OCI-LY3 (cell line): Measurements from ENCODE around the gene SSUH2.

Experiments
- H2AFZ ChIP-seq: fragments of 200-600, 300-600 bp; shearing (Covaris generic); 2 replicates; pipeline ENCODE4 v1.6.0; 2014; ENCODE audit warnings: antibody characterized with exemption, low read depth, low read length
- H3K27ac ChIP-seq: fragments of 200-600, 300-600 bp; sonication (generic); 2 replicates; pipeline ENCODE4 v1.5.1; 2014; ENCODE audit warnings: mild to moderate bottlenecking, low read length, moderate library complexity, mixed read lengths
- H3K27me3 ChIP-seq: fragments of 200-600, 300-600 bp; sonication (generic); 2 replicates; pipeline ENCODE4 v1.6.1; 2014; ENCODE audit warnings: low read depth, low read length, mixed read lengths
- H3K36me3 ChIP-seq: fragments of 200-600, 300-600 bp; sonication (generic); replicated peaks from 2 replicates; pipeline ENCODE3; 2014; ENCODE audit warnings: low read depth, low read length, mixed read lengths
- H3K4me1 ChIP-seq: fragments of 300-600, 200-600 bp; sonication (generic); 2 replicates; pipeline ENCODE4 v1.6.1; 2014; ENCODE audit warnings: low read length, mixed read lengths
- H3K4me2 ChIP-seq: fragments of 200-600, 300-600 bp; sonication (generic); 2 replicates; pipeline ENCODE4 v1.6.1; 2014; ENCODE audit warnings: low read length, mixed read lengths
- H3K4me3 ChIP-seq: fragments of 300-600, 200-600 bp; sonication (generic); 2 replicates; pipeline ENCODE4 v1.5.1; 2014; ENCODE audit warnings: antibody characterized with exemption, mild to moderate bottlenecking, low read length, moderate library complexity
- H3K79me2 ChIP-seq: fragments of 300-600, 200-600 bp; shearing (Covaris generic); 2 replicates; pipeline ENCODE4 v1.6.1; 2014; ENCODE audit warnings: mild to moderate bottlenecking, low read length, mixed read lengths
- H3K9ac ChIP-seq: fragments of 300-600, 200-600 bp; shearing (Covaris generic); 2 replicates; pipeline ENCODE4 v1.6.0; 2014; ENCODE audit warnings: mild to moderate bottlenecking, low read length, moderate library complexity
- H3K9me3 ChIP-seq: fragments of 200-600, 300-600 bp; shearing (Covaris generic); 2 replicates; pipeline ENCODE4 v1.6.1; 2014; ENCODE audit warnings: low read length, mixed read lengths; ENCODE audit not compliant: insufficient read depth
- H4K20me1 ChIP-seq: fragments of 200-600, 300-600 bp; sonication (generic); 2 replicates; pipeline ENCODE4 v1.6.1; 2016; ENCODE audit warnings: low read length, mixed read lengths; ENCODE audit not compliant: insufficient read depth
- CTCF ChIP-seq: fragments of 200-600, 300-600 bp; sonication (generic); IDR thresholded peaks from 2 replicates; pipeline ENCODE4 v1.5.1; 2014; ENCODE audit warnings: antibody characterized with exemption, low read length, low read depth
- EZH2phosphoT487 ChIP-seq: fragments of 200-600 bp; shearing (Covaris generic); IDR thresholded peaks from 2 replicates; pipeline ENCODE4 v1.6.1; 2018; ENCODE audit warnings: antibody characterized with exemption, mixed run types, low read depth

Gene SSUH2

GRCh38 chr3:8651418-8652323, 7.1 kb upstream of the SSUH2 start:
- Histone ChIP-seq H3K4me1 (no peaks in the 10 kb centered on the region), H3K9me3 (no peaks in the 10 kb centered on the region), H3K27me3 (0 out of 2 replicates have a peak, but pooled peaks cover 9% of the 10 kb centered on the region), H4K20me1 (no peaks in the 10 kb centered on the region), H3K4me2 (no peak overlapping the region), H3K27ac (no peak overlapping the region), H2AFZ (no peak overlapping the region), H3K4me3 (no peak overlapping the region), H3K79me2 (no peaks in the 10 kb centered on the region), H3K36me3 (no peaks in the 10 kb centered on the region), H3K9ac (no peak overlapping the region)
- no peak for TF ChIP-seq CTCF
- TF ChIP-seq EZH2phosphoT487: no peak

- H3K9ac ChIP-seq: no peak overlapping the region
- H3K27me3 ChIP-seq: 0 out of 2 replicates have a peak, but pooled peaks cover 9% of the 10 kb centered on the region
- H4K20me1 ChIP-seq: no peaks in the 10 kb centered on the region
- no peak overlapping the region for H3K27ac ChIP-seq
- no peaks in the 10 kb centered on the region for H3K36me3 ChIP-seq
- H3K4me2 ChIP-seq: no peak overlapping the region
- no peak overlapping the region for H3K4me3 ChIP-seq
- TF ChIP-seq EZH2phosphoT487 (no peak), CTCF (no peak)
- H3K4me1 ChIP-seq: no peaks in the 10 kb centered on the region
- H3K9me3 ChIP-seq: no peaks in the 10 kb centered on the region
- H2AFZ ChIP-seq: no peak overlapping the region
- H3K79me2 ChIP-seq: no peaks in the 10 kb centered on the region
Observed at GRCh38 chr3:8650583-8651416, 6.2 kb upstream of the SSUH2 start.

- no peaks in the 10 kb centered on the region for H3K36me3 ChIP-seq
- 0 out of 2 replicates have a peak, but pooled peaks cover 9% of the 10 kb centered on the region for H3K27me3 ChIP-seq
- H3K27ac ChIP-seq: no peak overlapping the region
- no peak overlapping the region for H3K4me2 ChIP-seq
- H3K79me2 ChIP-seq: no peaks in the 10 kb centered on the region
- H2AFZ ChIP-seq: no peak overlapping the region
- no peaks in the 10 kb centered on the region for H3K9me3 ChIP-seq
- H3K9ac ChIP-seq: no peak overlapping the region
- no peak overlapping the region for H3K4me3 ChIP-seq
- no peak for TF ChIP-seq EZH2phosphoT487
- TF ChIP-seq CTCF: no peak
- H4K20me1 ChIP-seq: no peaks in the 10 kb centered on the region
- no peaks in the 10 kb centered on the region for H3K4me1 ChIP-seq
Observed at GRCh38 chr3:8649757-8650156, 5.2 kb upstream of the SSUH2 start.
